Measurements from ENCODE around the gene CD4.
"Not testable (repeated sequence)": the region's sequence is repeated elsewhere in the genome, so short reads cannot be mapped to it uniquely, and the experiment has no call there.

Gene CD4

DNA sequence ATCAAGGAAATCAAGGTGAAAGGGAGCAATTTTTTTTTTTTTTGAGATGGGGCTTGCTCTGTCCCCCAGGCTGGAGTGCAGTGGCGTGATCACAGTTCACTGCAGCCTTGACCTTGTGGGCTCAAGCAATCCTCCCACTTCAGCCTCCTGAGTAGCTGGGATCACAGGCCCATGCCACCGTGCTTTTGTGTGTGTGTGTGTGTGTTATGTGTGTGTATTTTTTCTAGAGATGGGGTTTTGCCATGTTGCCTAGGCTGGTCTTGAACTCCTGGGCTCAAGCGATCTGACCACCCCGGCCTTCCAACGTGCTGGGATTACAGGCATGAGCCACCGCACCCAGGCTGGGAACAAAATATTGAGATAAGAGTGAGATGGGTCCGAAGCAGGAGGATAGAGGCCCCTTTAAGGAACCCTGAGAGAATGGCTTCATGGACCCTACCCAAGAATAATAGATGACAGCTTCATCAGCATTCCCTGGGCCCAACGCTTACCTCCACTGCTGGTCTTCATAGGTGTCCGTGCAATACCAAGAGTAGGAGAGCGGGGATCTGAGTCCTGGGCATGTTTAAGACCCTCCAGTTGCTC is 60.7 kb downstream of the CD4 start:
- no peak for DNase-seq

DNA sequence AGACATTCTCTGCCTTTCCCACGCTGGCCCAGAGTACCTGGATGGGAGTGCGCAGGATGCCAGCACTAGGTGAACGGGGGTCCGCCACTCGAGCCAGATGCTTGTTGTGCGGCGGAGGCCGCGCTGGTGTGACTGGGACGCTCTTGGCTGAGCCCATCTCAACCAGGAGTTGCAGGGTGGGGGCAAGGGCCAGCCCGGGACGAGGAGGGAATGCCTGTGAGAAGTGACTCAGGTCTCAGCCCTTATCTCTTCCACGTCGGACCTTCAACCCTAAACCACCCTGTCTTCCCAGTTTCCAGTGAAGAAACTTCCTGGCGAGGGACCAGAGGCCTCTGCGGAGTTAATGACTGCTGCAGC is 61.4 kb downstream of the CD4 start:
- DNase-seq, result no peak

DNA sequence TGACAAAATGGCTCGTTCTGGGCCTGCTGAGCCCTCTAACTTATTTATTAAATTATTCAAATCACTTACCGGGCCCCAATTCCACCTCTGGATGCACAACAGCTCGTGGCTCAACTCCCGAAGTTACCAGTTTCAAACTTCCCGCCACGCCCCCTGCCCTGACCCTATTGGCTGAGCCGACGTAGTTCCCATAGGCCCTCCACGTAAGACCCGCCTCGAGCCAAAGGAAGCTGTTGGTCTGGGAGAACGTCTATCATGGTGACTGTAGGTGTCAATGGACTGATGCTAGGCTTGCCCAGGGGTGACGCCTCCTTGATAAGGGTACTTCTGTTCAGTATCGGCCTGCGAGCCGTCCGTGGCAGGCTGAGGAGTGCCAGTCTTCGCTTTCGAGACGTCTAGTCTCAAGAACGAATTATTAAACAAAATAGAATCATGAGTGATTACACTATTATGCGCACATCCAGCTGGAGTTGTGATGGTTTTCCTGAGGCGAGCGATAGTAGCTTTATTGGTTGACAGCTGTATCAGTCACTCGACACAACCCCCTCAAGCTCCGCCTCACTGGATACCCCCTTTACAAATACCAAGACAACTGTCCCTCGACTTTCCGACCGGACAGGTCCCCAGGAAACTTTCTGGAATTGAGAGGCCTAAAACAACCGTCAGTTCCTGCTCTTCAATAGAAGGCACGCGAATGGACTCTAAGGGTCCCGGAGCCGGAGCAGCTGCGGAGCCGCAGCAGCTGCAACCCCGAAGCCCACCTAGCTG is 62.0 kb downstream of the CD4 start, which contains the start of gene CDCA3:
Gene CDCA3, minus strand, starts transcription at position 134 of the 768 bp plus-strand sequence. CDS start 334 bp downstream, outside the sequence.
- DNase-seq, result peak; percentile 88

DNA sequence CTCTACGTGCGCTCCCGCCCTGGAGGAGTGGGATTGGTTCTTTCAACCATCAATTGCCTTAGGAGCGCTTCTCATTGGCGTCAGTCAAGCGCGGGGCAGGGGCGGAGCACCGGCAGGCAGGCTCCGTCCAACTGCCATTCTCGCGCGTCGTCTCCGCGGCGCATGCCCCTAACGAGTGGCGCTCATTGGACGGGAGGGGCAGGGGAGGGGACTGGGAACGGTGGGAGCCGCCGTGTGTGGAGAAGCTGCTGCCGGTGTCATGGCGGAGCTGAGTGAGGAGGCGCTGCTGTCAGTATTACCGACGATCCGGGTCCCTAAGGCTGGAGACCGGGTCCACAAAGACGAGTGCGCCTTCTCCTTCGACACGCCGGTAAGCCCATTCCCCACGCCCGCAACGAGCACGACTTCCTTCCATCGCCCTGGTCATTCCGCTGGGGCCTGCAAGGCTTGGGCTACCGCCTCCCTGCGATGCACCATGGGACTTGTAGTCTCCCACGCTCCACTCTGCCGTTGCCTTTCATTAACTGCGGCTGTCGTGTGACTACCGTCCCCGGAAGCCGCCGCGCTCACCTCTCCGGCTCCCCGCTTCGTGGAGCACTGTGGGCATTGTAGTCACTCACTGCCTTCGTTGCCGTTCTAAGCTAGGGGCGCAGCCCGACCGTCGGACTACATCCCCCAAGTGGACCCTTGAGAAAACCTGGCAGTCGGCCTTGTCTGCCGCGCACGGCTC is 62.8 kb downstream of the CD4 start, which contains the start of gene USP5:
Gene USP5, plus strand, starts transcription at position 230 of the 730 bp plus-strand sequence. Its CDS starts 30 bp downstream, at position 260.
- DNase-seq, result peak; percentile 95

DNA sequence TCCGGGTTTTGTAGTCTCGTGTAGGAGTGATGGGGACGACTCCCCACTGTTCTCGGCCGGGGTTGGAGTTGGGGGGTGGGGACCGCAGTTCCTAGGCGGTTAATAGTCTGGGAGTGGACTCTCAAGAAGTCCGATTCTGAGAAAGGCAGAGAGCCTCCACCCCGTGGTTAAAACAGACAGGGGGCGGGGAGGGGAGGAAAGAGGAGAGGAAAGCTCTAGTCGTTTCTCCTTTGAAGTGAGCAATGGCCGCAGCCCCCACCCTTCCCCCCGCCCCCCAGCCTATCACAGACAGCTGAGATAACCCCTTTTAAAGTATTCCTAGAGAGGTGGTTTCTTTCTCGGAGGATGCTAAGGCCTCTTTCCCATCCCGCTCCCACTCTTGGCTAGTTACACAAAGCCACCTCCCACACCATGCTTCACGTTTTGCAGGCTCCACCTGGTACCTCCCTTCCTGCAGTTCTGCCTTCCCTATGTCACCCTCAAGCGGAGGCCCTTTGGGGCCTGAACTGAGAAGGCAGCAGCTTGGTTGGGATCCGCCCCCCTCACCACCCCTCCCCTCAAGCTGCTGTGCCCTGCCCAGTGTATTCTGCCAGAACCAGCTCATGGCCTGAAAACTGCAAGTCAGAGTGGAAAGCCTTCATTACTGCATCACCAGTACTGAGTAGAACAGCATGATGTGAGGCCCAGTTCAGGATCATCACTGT is 63.5 kb downstream of the CD4 start:
- peak; percentile 72 for DNase-seq

DNA sequence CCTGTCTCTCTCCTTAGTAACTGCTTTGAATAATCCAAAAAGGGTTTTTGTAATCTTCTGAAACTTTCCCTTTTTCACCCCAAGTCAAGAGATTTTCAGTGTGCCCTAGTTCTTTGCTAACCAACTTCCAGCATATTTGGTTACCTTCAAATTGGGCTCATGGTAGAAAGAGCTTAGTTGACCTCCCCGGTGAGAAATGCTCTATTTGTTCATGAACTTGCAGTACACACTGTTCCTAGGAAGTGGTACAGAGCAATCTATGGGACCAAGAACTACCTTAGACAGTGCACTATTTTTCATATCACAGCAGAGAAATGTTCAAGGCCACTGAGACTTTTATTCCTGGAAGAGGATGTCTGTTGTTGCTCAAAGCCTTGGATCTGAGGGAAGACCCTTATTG is 64.3 kb downstream of the CD4 start:
- DNase-seq, result no peak

DNA sequence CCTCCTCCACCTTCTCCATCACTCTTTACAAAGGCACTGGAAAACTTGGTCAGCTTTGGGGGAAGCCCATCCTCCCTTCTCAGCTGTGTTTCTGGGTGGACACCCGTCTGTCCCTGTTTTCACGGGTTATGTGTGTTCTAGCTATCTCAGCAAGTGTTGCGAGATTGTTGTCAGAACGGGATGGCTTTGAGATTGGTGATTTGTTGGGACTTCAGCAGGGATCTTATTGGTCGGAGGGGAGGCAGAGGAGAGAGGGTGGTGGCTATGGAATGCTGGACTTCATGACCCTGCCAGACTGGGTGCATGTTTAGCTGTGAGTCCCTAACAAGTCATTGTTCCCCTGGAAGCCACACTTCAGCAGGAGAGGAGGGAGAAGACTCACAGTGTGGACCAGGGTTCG is 64.7 kb downstream of the CD4 start:
- no peak for DNase-seq

DNA sequence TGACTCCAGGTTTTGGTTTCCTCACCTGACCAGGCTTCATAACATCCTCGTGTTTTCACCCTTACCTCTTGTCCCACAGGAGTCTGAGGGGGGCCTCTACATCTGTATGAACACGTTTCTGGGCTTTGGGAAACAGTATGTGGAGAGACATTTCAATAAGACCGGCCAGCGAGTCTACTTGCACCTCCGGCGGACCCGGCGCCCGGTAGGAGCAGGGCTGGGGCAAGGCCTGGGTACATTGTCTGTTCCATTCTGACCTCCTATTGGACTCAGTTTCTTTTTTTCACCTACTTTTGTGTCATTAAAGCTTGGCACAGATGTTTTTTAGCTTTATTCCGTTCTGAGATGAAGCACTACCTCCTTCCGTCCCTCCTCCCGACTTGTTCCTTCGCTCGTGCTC is 66.0 kb downstream of the CD4 start:
- DNase-seq, result no peak

DNA sequence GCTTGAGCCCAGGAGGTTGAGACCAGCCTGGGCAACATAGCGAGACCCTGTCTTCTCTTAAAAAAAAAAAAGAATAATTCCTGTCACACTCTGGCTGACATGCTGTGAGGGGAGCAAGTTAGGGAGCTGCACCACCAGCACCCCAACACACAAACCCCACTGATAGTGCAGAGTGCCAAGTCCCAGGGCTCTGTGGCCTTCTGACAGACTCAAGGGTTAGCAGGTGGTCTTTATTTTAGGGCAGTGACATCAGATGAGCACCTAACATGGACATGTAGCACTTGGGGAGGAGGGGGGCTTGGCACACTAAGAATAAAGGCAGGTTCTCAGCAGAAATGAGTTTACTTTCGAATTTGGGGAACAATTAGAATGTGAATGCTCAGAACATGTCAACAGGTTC is 69.5 kb downstream of the CD4 start:
- no peak for DNase-seq

DNA sequence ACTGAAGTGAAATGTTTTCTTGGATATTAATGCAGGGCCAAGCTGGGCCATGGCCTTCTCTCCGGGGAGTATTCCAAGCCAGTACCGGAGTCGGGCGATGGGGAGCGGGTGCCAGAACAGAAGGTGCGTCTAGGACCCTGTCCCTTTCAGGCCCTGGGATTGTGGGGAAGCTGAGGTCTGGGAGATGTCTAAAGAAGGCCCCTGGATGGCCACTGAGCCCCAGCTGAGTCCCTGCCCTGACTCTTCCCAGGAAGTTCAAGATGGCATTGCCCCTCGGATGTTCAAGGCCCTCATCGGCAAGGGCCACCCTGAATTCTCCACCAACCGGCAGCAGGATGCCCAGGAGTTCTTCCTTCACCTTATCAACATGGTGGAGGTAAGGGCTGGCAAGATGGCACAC is 70.8 kb downstream of the CD4 start:
- no peak for DNase-seq

DNA sequence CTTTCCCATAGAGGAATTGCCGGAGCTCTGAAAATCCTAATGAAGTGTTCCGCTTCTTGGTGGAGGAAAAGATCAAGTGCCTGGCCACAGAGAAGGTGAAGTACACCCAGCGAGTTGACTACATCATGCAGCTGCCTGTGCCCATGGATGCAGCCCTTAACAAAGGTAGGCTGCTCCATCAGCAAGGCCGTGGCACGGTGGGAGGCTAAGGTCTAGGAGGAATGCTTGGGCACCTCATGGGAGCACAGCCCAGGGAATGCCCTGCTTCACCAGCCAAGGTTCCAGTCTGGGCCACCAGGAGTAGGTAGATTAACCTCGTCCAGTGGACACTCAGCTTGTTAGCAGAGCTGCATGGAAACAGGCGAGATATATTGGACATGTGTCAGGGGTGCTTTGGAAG is 71.6 kb downstream of the CD4 start:
- DNase-seq, result no peak

DNA sequence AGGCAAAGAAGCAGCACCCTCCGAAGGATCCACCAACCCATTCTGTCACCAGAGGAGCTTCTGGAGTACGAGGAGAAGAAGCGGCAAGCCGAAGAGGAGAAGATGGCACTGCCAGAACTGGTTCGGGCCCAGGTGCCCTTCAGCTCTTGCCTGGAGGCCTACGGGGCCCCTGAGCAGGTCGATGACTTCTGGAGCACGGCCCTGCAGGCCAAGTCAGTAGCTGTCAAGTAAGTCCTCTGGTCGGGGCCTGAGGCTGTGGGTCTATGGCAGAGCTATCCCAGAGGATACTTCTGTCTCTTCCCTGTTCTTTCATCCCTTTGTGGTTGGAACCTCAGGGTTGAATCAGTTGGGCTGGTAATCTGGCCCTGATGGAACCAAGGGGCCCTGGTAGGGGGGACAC is 72.1 kb downstream of the CD4 start:
- DNase-seq, result no peak

DNA sequence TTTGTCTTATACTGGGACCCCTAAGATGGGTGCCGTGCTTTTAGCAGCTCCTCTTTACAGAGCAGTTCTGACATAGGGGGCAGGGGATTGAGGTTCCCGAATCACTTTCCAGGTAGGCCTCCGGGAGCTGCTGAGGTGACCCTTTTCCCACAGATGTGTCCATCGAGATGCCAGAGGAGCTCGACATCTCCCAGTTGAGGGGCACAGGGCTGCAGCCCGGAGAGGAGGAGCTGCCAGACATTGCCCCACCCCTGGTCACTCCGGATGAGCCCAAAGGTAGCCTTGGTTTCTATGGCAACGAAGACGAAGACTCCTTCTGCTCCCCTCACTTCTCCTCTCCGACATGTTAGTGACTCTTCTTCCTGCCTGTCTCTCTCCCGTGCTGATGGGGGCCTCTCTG is 73.7 kb downstream of the CD4 start:
- DNase-seq, result no peak

DNA sequence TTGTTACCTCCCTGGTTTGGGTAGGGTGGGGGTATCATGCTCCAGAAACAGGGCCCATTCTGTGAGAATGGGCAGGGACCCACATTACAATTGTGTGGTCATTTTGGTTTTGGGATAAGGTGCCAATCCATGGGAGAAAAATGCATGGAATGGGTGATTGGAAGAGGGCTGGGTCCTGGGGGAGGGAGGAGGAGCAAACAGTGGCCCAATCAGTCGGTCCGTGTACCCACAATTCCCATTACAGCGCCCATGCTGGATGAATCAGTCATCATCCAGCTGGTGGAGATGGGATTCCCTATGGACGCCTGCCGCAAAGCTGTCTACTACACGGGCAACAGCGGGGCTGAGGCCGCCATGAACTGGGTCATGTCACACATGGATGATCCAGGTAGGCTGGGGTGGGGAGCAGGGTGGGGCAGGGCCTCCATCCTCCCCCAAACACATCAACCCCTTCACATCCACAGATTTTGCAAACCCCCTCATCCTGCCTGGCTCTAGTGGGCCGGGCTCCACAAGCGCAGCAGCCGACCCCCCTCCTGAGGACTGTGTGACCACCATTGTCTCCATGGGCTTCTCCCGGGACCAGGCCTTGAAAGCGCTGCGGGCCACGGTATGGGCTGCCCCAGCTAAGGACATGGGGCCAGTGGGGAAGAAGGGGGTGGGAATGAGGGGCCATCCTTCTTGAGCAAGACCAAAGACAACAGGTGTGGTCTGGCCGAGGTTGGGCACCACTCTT is 74.4 kb downstream of the CD4 start:
- no peak for DNase-seq

DNA sequence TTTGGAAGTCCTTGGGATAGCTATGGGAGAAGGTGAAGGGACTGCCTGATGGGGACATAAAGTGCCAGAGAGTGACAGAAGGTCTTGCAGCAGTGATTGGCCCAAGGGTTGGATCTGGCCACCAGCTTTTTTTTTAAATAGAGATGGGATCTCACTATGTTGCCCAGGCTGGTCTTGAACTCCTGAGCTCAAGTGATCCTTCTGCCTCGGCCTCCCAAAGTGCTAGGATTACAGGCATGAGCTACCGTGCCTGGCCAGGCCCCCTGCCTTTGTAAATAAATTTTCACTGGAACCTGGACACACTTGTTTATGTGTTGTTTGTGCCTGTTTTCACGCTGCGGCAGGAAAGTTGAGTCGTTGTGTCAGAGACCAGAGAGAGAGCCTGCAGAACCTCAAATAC is 76.0 kb downstream of the CD4 start:
- DNase-seq, result not testable (repeated sequence)

DNA sequence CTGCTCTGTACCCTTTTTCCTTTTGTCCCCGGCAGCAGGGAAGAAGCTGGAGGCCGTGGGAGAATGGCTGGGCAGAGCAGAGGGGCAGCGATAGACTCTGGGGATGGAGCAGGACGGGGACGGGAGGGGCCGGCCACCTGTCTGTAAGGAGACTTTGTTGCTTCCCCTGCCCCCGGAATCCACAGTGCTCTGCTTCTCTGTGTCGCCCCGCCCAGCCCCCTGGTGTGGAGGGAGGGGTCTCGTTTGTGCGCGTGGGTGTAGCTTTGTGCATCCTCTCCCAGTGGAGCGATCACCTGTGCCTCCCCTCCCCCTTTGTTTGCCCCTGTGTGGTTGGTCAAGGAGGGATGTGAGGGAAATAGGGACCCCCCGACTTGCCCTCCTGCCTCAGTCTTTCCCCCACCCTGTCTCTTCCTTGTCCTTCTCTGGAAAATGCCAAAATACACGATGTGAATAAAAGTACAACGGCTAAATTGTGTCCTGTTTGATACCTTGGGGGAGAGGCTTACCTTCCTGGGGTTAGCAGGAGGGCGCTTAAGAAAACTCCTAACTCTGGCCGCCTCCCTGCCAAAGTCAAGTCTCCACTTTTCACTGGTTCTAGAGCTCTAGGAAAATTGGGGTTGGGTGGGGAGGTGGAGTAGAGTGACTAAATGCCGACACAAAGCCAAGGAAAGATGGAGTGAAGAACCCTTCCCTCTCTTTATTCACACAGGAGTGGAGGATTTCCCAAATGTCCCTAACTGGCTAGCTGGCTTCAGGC is 77.0 kb downstream of the CD4 start:
- DNase-seq, result no peak

DNA sequence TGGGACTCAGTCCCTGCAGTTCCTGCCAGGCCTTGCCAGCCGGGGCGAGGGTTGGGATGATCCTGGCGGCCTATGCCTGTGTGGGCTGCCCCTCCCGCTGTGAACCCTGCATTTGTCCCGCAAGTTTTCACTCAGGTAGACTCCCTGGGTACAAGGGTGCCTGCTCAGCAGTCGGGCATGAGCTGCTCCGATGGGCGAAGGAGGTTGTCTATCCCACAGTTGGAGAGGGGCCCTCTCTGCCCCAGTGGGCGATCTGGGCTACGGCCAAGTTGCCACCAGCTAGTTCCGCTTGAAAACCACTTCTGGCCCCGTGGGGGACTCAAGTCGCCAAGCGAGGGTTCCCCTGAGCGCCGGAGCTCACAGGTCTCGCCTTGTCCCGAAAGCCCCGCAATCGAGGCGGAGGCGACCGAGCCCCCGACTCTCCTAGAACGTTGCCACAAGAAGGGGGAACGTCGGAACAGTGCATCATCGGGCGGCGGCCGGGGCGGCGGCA is 77.6 kb downstream of the CD4 start:
- DNase-seq, result no peak

DNA sequence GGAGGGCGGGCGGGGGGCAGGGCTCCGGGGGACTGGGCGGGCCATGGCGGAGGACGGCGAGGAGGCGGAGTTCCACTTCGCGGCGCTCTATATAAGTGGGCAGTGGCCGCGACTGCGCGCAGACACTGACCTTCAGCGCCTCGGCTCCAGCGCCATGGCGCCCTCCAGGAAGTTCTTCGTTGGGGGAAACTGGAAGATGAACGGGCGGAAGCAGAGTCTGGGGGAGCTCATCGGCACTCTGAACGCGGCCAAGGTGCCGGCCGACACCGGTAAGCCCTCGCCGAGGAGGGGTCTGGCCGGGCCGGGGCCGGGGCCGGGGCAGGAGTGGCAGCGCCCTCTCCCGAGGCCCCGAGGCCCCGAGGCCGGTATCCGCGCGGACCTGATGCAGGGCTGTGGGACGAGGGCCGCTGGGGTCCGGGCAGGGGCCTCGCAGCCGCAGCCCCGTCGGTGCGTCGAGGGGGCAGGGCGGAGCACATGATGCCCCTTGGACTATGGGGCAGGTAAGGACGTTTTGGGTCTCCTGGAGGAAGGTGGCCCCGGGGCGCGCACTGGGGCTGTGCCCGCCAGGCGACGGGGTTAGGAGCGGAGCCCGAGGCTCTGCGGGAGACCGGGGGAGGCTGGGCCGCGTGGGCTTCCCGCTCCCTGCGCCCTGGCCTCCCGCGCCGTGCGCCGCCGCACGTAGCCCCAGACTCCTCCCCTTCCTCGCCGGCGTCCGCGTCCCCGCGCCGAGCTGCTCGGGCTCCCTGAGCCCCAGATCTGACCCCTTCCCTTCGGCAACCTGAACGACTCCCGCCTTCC is 78.3 kb downstream of the CD4 start, which contains the start of gene TPI1:
Gene TPI1, plus strand, starts transcription at position 119 of the 798 bp plus-strand sequence. Its CDS starts 36 bp downstream, at position 155.
- peak; percentile 84 for DNase-seq

DNA sequence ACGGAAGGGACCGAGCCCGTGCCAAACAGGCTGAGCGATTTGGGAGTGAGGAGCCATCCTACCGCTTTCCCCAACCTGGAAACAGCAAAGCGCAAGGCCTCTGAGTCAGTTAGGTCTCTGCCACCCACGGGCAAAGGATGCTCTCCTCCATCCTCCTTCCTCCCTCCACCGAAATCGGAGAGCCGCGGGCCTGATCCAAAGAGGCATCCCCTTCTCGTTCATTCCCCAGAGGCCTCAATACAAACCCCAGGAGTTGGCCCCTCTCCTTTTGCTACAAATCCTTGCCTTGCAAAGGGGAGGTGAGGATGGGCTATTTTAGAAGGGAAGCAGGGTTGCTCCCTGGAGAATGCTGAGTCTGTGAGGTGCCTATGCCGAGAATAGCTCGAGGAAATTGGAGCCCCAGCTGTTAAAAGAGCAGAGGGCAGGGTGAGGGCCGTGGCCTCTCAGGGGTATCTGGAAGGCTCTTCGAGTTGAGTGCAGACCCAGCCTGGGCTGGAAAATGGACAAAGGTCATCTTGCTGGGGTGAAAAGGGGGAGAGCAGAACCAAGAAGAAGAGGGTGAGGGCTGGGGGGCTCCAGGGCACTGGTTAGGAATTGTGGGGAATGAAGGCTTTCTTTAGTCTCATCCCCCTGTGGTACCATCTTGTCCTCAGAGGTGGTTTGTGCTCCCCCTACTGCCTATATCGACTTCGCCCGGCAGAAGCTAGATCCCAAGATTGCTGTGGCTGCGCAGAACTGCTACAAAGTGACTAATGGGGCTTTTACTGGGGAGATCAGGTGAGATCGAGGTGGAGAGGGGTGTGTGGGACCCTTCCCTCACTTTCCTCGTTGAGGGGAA is 79.1 kb downstream of the CD4 start:
- DNase-seq, result no peak

Measured in stimulated activated CD4-positive, alpha-beta T cell treated with anti-CD3 and anti-CD28 coated beads, Interleukin-12 subunit alpha, Interleukin-12 subunit beta, amount 100 ng/mL, for 4 hours (primary cell).